NOMO-1 treated with DMSO at 0.1 percent for 48 hours (cell line): ENCODE measurements around the gene HECW1.
"Not testable (repeated sequence)": the region's sequence is repeated elsewhere in the genome, so short reads cannot be mapped to it uniquely, and the experiment has no call there.

Source experiments
- DNase-seq: peaks from one replicate; lab custom pipeline; 2025; ENCODE audit not compliant: unreplicated experiment; lab: John Stamatoyannopoulos, UW

The HECW1 gene

DNA sequence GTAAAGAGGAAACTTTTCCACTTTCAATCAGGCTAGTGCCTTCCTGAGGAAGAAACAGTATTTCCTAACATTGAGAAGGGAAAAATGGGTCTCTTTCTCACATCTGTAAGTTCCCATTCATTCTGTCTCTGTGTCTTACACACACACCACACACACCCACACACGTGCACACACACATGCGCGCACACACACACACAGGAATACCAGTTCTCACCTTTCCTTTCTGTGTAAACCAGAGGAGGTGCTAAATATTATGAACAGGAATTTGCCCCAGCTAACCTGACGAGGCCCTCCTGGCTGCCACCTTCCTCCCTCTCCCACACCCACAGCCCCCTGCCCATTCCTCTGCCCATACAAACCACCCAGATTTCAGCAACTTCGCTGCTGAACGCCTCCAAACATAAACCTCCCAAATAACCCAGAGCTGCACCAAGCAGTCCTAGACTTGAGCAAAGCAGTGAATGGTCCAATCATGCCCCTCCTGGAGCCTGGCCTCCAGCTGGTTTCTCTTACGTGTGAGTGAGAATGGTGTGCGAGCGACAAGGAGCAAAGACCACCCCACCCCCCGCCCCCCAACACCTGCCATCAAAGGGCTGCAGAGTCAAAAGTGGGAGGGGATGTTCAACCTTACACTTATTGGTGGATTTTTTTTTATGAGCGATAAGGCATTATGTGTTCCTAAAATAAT, 190.5 kb downstream of the HECW1 start:
- no peak for DNase-seq

DNA sequence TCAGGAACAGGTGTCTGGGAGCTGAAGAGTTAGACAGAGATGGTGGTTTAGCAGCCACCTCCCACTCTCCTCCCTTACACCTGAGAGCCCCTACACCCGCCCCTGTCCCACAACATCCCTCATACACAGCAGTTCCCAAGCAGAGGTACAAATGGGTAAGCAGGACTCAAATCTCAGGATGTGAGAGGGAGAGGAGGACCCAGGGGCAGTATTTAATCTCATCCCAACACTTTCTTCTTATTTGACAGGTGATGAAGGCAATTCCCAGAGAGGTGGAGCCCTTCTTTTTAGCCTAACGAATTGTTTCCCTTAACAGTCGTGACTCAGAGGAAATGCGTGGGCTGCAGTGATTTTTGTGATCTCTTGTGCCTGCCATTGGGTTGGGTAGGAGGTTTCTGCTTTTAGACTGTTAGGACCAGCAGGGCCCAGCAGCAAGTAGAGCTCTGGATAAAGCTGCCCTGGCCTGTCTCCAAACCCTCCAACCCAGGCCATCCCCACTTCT, 191.3 kb downstream of the HECW1 start:
- no peak for DNase-seq

DNA sequence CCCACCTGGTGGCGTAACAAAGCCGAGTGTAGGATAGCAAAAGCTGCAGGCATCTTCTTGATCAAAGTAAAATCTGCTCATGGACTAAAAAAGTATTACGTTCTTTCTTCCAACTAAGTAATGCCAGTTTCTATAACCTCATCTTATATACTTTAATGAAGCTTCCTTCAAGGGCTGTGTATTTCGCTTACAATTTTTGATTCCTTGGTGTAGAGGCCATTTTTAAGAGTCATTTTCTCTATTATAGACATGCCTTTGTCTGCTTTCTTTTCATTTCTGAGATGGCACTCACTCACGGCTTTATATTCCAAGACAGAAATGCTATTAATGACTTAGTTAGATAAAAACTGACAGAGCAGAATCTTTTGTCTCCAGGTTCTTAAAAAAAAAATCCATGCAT, 194.0 kb downstream of the HECW1 start:
- no peak for DNase-seq

DNA sequence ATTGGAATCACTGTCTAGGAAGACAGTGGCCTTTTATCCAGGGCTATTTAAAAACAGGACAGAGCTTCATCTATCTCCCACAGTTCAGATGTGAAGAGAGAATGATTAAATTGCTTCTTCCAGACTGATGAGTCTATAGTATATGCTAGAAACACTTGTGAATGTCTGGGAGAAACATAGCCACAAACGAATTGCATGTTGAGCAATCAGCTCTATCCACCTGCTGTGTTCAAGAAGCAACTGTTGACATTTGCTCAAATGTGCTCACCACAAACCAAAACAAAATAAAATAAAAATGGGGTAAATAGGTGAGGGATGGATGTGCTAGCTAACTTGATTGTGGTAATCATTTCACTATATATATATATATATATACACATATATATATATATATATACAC, 195.1 kb downstream of the HECW1 start:
- no peak for DNase-seq

DNA sequence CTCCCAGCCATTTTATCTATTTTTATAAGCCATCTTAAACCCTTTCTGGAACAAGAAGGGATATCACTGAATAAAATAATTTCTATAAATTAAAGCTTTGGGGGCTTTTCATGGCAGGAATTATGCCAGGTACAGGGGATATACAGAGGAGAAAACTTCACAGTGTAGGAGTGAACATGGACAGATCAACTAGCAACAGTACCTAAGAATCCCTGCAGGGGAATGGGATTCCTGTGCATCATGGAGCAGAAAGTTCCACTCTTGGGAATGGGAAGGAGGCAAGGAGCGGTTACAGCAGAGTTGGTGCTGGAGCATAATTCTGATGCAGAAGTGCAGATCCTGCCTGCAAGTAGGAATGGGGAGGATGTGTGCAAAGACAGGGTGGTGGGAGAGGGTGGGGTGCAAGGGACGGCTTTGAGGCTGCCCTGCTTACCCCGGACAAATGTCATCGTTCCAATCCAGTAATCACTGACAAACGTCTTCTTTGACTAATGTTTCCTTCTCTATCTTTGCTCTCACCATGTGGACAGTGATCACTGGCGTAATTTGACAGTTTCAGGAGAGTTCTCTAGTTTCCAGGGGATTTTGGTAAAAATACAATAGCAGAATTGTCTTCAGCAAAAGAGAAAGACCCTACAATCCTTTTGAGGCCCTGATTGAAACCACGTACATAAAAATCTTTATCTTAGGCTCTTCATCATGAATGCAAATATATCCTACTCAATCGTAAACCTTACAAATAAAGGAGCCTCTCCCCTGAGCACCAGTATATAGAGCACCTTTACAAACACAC, 196.7 kb downstream of the HECW1 start:
- no peak for DNase-seq

DNA sequence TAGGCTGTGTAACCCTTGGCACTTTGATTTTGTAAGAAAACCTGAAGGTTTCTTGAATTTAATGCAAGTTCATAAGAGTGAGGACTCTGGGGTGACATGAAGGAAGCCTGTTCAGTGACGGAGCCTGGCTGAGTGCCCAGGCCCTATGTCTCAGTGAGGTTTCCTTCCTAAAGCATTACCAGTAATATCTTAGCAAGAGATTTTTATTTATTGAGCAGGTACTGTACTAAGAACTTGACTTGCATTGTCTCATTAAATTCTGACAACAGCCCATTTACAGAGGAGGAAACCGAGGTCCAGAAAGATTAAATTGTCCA, 197.2 kb downstream of the HECW1 start:
- no peak for DNase-seq

DNA sequence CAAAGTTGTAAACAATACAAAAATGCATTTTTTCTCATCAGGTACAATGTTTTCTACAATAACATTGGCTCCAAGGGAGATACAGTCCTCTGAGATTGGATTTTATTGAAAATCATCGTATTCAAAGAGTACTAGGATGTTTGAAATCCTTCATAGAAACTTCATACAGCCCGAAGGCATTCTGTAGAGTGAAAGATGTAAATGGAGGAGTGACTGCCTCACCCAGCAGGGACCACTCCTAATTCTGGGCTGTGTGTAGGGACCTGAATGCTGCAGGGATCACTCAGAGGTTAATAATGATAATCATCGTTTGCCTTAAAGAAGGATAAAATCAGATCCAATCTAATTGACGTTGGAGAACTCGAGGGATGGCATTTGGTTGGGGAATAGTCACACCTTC, 198.6 kb downstream of the HECW1 start:
- no peak for DNase-seq

DNA sequence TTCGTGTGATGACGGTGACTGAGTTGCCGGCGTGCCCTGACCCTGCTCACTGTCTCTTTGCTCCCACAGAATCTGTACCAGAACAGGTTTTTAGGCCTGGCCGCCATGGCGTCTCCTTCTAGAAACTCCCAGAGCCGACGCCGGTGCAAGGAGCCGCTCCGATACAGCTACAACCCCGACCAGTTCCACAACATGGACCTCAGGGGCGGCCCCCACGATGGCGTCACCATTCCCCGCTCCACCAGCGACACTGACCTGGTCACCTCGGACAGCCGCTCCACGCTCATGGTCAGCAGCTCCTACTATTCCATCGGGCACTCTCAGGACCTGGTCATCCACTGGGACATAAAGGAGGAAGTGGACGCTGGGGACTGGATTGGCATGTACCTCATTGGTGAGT, 199.2 kb downstream of the HECW1 start:
- DNase-seq = no peak

DNA sequence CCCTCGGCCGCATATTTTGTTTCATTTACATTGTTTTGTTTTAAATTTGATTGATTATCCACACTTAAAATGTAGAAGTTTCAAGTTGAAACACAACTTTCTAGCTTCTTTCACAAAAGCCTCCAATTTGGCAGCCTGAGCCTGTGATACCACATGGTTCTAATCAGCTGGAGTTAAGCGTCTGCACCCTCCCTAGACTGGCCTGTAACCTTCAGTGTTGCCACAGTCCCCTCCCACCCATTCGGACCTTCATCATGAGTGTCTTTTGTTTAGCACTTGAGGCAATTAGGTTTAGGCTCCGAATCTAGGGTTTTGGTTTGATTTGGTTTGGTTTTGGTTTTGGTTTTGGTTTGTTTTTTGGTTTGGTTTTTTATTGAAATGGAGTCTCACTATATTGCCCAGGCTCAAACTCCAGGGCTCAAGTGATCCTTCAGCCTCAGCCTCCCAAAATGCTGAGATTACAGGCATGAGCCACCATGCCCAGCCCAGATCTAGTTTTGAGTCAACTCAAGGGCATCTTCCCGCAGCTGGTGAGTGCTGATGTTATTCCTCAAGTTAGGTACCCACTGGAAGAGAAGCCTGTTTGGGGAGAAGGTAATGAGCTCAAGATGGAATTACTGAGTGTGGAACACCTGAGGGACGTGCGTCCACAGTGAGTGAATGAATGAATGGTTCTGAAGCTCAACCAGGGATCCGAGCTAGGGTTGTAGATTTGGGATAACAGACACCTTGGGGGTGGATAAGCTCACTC, 201.4 kb downstream of the HECW1 start:
- no peak for DNase-seq

DNA sequence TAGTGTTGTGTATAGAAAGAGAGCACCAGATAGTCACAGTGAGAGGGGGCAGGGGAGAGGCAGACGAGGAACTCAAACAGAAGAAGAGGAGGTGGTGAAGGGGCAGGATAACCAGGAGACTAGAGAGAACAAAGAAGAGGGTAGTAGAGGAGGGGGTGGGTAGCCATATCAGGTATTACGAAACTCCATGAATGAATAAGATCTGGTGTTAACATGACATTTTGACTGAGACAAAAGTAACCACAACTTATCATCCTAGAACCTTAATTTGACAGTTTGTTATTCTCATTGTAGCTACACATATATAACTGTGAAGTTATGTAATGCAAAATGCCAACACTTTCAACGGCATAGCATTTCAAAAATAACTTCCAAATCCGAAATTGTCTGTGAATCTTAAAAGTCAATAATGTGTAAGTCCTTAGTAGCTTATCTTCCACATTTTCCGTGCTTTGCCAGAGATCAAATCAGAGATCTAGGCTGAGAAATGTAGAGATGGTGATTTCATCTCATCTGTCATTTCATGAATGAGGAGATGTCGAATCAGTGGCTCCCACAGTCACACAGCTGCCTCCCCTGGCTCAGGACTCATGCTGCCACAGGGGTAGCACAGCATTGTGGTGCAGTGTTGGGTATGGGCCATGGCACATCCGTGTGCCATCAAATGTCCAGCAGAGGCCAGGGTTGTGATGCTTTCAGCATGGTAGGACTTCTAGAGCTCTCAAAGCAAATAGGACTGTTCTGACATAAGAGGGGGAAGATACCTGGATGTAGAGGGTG, 202.1 kb downstream of the HECW1 start:
- DNase-seq = no peak

DNA sequence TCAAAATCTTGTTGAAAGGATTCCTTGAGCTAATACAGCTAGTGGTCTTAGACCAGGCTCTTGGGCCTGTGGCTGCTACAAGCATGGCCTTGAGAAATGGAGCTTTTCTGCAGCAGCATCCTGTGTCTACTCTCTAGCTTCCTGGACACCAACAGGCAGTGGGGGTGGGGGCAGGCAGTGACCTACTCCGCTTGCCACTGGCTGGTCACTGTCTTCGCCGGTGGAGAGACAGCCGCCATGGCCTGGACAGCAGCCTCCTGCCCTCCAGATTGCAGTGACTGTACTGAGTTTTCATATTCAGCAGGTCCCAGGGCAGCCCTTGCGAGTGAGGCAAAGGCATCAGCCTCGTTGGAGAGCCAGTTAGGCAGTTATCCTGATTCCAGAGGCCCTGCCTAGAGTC, 204.6 kb downstream of the HECW1 start:
- no peak for DNase-seq

DNA sequence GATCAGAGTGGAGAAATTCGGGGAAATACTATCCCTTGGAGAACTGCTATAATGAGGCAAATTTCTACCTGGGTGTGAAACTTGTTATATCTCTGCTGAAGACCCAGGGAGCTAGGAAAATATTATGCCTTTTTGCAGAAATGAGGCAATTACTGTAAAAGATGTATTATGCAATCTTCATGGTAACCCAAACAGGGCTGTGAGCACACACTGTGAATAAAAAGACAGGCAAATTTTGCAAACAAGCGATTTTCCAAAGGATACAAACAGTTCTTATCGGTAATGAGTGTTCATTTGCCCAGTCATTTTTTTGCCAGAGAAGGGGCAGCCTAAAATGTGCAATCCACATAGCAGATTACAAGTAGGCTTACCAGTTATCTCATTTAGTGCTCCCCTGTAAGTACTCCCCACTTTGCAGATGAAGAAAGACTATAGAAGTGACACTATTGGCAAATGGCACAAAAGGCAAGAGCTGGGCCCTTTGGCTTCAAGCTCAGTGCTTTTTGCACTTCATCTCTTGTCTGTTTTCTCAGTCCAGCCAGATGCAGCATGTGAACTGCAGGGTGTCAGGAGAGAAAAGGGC, 205.8 kb downstream of the HECW1 start:
- peak; percentile 22 for DNase-seq

DNA sequence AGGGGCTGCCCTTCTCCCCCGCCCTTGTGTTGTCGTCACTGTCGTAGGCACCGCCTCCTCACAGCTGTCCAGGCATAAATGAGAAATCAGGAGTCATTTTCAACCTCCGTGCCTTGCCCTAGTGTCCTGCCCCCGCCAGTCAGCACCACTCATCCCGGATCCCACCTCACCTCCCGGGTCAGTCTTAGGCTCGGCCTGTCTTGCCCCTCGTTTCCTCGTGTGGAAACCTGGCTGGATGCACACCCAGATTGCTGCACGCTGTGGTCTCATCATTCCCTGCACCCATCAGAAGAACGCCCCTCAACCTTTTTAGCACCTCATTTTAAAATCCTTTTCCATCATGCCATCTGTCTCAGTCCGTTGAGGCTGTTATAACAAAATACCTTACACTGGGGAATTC, 213.1 kb downstream of the HECW1 start:
- no peak for DNase-seq

DNA sequence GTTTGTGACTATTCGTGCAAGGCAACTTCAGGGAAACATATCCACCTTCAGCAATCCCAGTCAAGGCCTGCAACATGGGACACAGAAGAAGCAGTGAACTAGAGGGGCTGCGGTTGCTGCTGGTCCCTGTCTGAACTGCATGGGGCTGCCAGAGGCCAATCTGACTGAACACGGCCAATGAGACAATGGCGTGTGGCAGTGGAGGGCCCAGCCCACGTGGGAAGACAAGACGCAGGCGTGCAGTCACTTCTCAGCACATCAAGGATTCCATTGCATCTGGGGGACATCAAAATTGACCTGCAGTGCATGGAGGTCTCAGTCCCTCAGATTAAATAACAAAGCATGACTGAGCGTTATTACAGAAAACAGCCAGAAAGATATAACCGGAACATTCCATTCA, 215.9 kb downstream of the HECW1 start:
- DNase-seq = no peak

DNA sequence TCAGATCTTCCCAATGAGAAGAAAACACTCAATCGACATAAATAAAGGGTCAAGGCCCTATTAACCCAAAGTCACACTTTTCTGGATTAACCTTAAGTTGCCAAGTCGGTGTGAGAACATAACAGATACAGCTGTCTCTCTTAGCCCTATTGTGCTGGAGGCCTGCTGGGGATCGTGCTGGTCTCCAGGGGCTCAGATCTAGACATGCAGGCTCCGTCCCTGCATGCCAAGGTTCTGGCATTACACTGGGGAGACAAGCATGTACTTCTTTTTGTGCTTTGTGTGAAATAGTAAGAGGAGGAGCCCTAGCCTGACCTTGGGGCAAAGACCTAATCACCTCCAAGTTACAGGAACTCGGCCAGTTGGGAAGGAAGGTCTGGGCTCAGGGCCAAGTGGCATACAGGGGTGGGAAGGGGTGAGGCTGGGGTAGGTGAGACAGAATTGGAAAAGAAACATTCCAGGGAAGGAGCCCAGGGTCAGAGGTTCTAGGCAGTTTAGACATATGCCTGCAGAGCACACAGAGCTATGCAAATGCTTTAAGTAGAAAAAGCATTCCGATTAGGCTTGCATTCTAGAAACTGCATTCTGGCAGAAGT, 216.4 kb downstream of the HECW1 start:
- no peak for DNase-seq

DNA sequence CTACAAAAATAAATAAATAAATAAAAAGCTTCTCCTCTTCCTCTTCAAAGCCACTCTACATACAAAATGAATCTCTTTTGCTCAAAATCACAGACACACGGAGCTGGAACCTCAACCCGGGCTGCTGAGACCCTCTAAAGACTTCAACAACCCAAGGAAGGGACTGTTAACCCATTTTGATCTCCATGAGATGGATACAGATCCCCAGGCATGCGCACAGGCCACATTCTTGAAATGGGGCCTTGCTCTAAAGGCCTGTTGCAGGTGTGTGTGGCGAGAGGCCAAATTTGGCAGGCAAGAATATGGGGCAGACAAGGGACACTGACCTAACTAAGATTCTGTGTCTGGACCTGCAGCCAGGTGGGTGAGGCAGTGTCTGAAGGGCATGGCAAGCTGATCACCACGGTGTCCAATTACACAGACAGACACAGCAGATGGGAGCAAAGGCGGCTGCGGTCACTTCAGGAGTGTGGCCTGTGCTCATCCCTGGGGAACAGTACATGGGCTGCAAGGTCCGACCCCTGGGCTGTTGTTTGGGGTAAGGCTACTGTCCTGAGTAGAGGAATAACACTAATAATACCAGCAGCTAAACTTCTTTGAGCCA, 219.8 kb downstream of the HECW1 start:
- no peak for DNase-seq

DNA sequence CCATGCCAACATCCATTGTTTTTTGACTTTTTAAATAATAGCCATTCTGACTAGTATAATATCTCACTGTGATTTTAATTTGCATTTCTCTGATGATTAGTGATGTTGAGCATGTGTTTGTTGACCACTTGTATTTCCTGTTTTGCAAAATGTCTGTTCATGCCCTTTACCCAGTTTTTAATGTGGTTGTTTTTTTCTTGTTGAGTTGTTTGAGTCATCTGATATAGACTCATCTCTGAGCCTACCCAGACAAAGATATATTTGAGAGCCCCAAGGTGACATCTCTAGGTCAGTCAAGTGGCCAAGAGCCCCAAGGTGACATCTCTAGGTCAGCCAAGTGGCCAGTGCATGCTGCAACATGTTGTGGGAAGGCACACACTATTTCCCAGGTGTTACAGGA, 224.7 kb downstream of the HECW1 start:
- DNase-seq = no peak

DNA sequence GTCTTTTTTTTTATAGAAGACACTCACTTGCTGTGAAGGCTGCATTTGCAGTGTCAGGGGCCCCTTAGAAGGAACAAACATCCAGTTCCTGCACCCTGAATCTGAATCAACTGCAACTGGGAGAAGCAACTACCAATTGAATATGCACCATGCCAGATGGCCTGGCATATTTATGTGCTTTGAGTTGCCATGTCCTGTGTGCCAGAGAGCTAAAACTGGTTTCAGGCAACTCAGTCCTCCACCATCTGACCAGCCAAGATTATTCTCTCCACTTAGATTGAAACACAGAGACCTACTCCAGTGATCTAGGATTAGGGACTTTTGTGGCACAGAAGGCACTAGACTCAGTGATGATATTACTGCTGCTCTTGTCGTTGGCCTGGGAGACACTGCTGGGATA, 225.4 kb downstream of the HECW1 start:
- DNase-seq = no peak

DNA sequence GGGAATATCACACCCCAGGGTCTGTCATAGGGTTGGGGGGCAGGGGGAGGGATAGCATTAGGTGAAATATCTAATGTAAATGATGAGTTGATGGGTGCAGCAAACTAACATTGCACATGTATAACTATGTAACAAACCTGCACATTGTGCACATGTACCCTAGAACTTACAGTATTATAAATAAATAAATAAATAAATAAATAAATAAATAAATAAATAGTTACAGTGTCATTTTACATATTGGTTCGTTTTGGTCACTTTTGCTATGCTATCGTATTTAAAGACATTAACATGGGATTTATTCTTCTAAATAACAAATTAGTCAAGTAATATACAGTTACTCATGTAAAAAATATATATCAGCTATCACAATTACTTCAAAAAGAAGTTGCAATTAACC, 228.7 kb downstream of the HECW1 start:
- no peak for DNase-seq

DNA sequence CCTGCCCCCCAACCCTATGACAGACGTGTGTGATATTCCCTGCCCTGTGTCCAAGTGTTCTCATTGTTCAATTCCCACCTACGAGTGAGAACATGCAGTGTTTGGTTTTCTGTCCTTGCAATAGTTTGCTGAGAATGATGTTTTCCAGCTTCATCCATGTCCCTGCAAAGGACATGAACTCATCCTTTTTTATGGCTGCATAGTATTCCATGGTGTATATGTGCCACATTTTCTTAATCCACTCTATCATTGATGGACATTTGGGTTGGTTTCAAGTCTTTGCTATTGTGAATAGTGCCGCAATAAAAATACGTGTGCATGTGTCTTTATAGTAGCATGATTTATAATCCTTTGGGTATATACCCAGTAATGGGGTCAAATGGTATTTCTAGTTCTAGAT, 231.0 kb downstream of the HECW1 start:
- not testable (repeated sequence) for DNase-seq
